Astrocyte (in vitro differentiated cells and primary cell): ENCODE data around the gene DLG1.

Experiments used
- EZH2 ChIP-seq: IDR thresholded peaks from 2 replicates; pipeline ENCODE4 v1.6.1; 2012; ENCODE audit warnings: mild to moderate bottlenecking, low read length, inconsistent platforms; ENCODE audit not compliant: insufficient read depth
- TF ChIP-seq, protein P1 (sequence below): IDR thresholded peaks from 2 replicates; pipeline ENCODE4 v1.5.1; 2011; ENCODE audit warnings: low read depth, mild to moderate bottlenecking, inconsistent platforms, low read length, moderate library complexity; ENCODE audit not compliant: insufficient read depth

- TF ChIP-seq, protein P1, sequence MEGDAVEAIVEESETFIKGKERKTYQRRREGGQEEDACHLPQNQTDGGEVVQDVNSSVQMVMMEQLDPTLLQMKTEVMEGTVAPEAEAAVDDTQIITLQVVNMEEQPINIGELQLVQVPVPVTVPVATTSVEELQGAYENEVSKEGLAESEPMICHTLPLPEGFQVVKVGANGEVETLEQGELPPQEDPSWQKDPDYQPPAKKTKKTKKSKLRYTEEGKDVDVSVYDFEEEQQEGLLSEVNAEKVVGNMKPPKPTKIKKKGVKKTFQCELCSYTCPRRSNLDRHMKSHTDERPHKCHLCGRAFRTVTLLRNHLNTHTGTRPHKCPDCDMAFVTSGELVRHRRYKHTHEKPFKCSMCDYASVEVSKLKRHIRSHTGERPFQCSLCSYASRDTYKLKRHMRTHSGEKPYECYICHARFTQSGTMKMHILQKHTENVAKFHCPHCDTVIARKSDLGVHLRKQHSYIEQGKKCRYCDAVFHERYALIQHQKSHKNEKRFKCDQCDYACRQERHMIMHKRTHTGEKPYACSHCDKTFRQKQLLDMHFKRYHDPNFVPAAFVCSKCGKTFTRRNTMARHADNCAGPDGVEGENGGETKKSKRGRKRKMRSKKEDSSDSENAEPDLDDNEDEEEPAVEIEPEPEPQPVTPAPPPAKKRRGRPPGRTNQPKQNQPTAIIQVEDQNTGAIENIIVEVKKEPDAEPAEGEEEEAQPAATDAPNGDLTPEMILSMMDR: no peak
- TF ChIP-seq EZH2: no peak
Measured at GRCh38 chr3:197149528-197149927, 148.9 kb downstream of the DLG1 start.
